IMR-90 (cell line): ENCODE measurements around the gene HECW1. TPM values are rescaled to one million over a fixed set of nuclear protein-coding genes. Genes with fewer than 3 reads are reported as not detected.
A peak's percentile ranks its signal among the peaks of the same experiment; 100 is the strongest.

Experiments
- ATAC-seq: fragments of 200-7000 bp; cut with Tn5 transposase; 2 replicates; pipeline ENCODE4 v1.9.1; 2020; ENCODE audit warnings: low read depth, mild to moderate bottlenecking, moderate library complexity
- BruUV-seq: library from RNA; stranded (reverse); fragments of 400-500 nt; replicated peaks from 2 replicates; lab custom pipeline; 2021; lab: Mats Ljungman, UMichigan
- CTCF ChIA-PET: fragments of 300-600 bp; formaldehyde crosslinking; extraction: SDS; loops from one replicate; lab custom pipeline; 2021; ENCODE audit warnings: antibody characterized with exemption; lab: Yijun Ruan, JAX
- POLR2A ChIA-PET: fragments of 300-600 bp; sonication (Branson Sonifier 250); formaldehyde crosslinking; loops from one replicate; lab custom pipeline; 2022; ENCODE audit warnings: antibody characterized with exemption; ENCODE audit not compliant: unreplicated experiment; lab: Charles Lee
- DNase-seq: peaks from one replicate; pipeline ENCODE4 v3.0.0; 2013
- H2AFZ ChIP-seq: replicated peaks from 2 replicates; pipeline ENCODE3; 2013; ENCODE audit warnings: low read length, mild to moderate bottlenecking; ENCODE audit not compliant: poor library complexity
- H2AK5ac ChIP-seq: 2 replicates; pipeline ENCODE4 v1.6.1; 2013; ENCODE audit warnings: low read depth, low read length, inconsistent platforms
- H2AK9ac ChIP-seq: replicated peaks from 2 replicates; pipeline ENCODE3; 2013; ENCODE audit warnings: mild to moderate bottlenecking, low read depth, low read length, moderate library complexity; ENCODE audit not compliant: poor library complexity
- H2BK120ac ChIP-seq: 2 replicates; pipeline ENCODE4 v1.6.1; 2013; ENCODE audit warnings: low read depth, low read length, inconsistent platforms
- H2BK15ac ChIP-seq: 3 replicates; pipeline ENCODE4 v1.6.1; 2013; ENCODE audit warnings: low read depth, low read length, inconsistent platforms
- H2BK20ac ChIP-seq: 2 replicates; pipeline ENCODE4 v1.6.1; 2013; ENCODE audit warnings: low read depth, mild to moderate bottlenecking, inconsistent platforms, low read length, moderate library complexity
- H2BK5ac ChIP-seq: 2 replicates; pipeline ENCODE4 v1.6.1; 2013; ENCODE audit warnings: mild to moderate bottlenecking, low read depth, low read length, inconsistent platforms; ENCODE audit not compliant: poor library complexity, severe bottlenecking
- H3K14ac ChIP-seq: replicated peaks from 2 replicates; pipeline ENCODE4 v1.6.1; 2013; ENCODE audit warnings: low read depth, low read length, inconsistent platforms
- H3K18ac ChIP-seq: 2 replicates; pipeline ENCODE4 v1.6.1; 2013; ENCODE audit warnings: low read depth, low read length, control low read depth
- H3K23ac ChIP-seq: 2 replicates; pipeline ENCODE4 v1.6.1; 2013; ENCODE audit warnings: low read depth, low read length, inconsistent platforms
- H3K27ac ChIP-seq: 2 replicates; pipeline ENCODE4 v1.5.1; 2013; ENCODE audit warnings: mild to moderate bottlenecking, control low read depth, low read length; ENCODE audit not compliant: insufficient read depth
- H3K27me3 ChIP-seq: 2 replicates; pipeline ENCODE4 v1.6.1; 2013; ENCODE audit warnings: low read length; ENCODE audit not compliant: control insufficient read depth, insufficient read depth
- H3K36me3 ChIP-seq: 2 replicates; pipeline ENCODE4 v1.6.1; 2013; ENCODE audit warnings: low read length, mixed read lengths; ENCODE audit not compliant: control insufficient read depth, insufficient read depth
- H3K4ac ChIP-seq: 2 replicates; pipeline ENCODE4 v1.6.1; 2013; ENCODE audit warnings: low read depth, low read length, inconsistent platforms
- H3K4me1 ChIP-seq: 2 replicates; pipeline ENCODE4 v1.6.1; 2013; ENCODE audit warnings: low read length, mixed read lengths; ENCODE audit not compliant: control insufficient read depth, insufficient read depth
- H3K4me2 ChIP-seq: 2 replicates; pipeline ENCODE4 v1.6.1; 2013; ENCODE audit warnings: low read depth, mild to moderate bottlenecking, control low read depth, low read length, moderate library complexity
- H3K4me3 ChIP-seq: 2 replicates; pipeline ENCODE4 v1.5.1; 2013; ENCODE audit warnings: low read depth, mild to moderate bottlenecking, control low read depth, low read length, moderate library complexity; ENCODE audit not compliant: insufficient read depth
- H3K56ac ChIP-seq: 2 replicates; pipeline ENCODE4 v1.6.1; 2013; ENCODE audit warnings: low read length, inconsistent platforms; ENCODE audit not compliant: insufficient read depth; ENCODE audit errors: extremely low read depth
- H3K79me1 ChIP-seq, 2 experiments: 2 replicates each; pipeline ENCODE4 v1.6.1; 2013; ENCODE audit warnings: low read length in 2 of 2, inconsistent platforms in 1 of 2, low read depth in 1 of 2
- H3K9ac ChIP-seq: 2 replicates; pipeline ENCODE4 v1.6.1; 2013; ENCODE audit warnings: low read depth, low read length, control low read depth
- H3K9me1 ChIP-seq: 2 replicates; pipeline ENCODE4 v1.6.1; 2013; ENCODE audit warnings: low read length, inconsistent platforms; ENCODE audit not compliant: insufficient read depth
- H3K9me3 ChIP-seq: 2 replicates; pipeline ENCODE4 v1.6.1; 2013; ENCODE audit warnings: low read length; ENCODE audit not compliant: control insufficient read depth, insufficient read depth
- H4K20me1 ChIP-seq: 2 replicates; pipeline ENCODE4 v1.6.1; 2013; ENCODE audit warnings: low read length, inconsistent platforms; ENCODE audit not compliant: insufficient read depth
- H4K5ac ChIP-seq: 2 replicates; pipeline ENCODE4 v1.6.1; 2013; ENCODE audit warnings: mild to moderate bottlenecking, low read depth, low read length, control low read depth
- H4K8ac ChIP-seq, 2 experiments: 2 replicates each; pipeline ENCODE4 v1.6.1; 2013; ENCODE audit warnings: low read depth in 2 of 2, low read length in 2 of 2, control low read depth in 1 of 2, inconsistent platforms in 1 of 2
- H4K91ac ChIP-seq: 2 replicates; pipeline ENCODE4 v1.6.1; 2013; ENCODE audit warnings: low read depth, low read length, inconsistent platforms; ENCODE audit not compliant: insufficient read depth
- MAFK ChIP-seq: IDR thresholded peaks from 2 replicates; pipeline ENCODE4 v1.6.1; 2012; ENCODE audit warnings: low read depth, low read length, improper control_type of control experiment
- RAD21 ChIP-seq: IDR thresholded peaks from 2 replicates; pipeline ENCODE4 v1.6.1; 2012; ENCODE audit warnings: low read length, improper control_type of control experiment
- SMC3 ChIP-seq: fragments of 150-350 bp; IDR thresholded peaks from 2 replicates; pipeline ENCODE4 v1.6.1; 2016; ENCODE audit warnings: low read depth, mild to moderate bottlenecking, antibody characterized with exemption, low read length, moderate library complexity
- WGBS, 2 experiments: methylation state at CpG; one replicate each; pipeline versions ENCODE4 v1.1.5 to v1.1.7; 2013; ENCODE audit warnings: missing lambda C conversion rate in 2 of 2; ENCODE audit not compliant: insufficient read length in 1 of 2; ENCODE audit errors: extremely low coverage in 2 of 2; 5-methylcytosine and 5-hydroxymethylcytosine counted together
- dilution Hi-C: fragments of 300-500 bp; cut with HindIII; formaldehyde crosslinking; loops from one replicate; pipeline ENCODE4 v1.14.3; 2018; ENCODE audit warnings: low sequenced_read_pairs; ENCODE audit not compliant: unreplicated experiment
- in situ Hi-C: fragments of 300-500 bp; cut with MboI; formaldehyde crosslinking; loops from 3 replicates; pipeline ENCODE4 v1.14.3; 2019; ENCODE audit warnings: low sequenced_read_pairs, inconsistent platforms, mixed read lengths
- intact Hi-C: fragments of 100-400 bp; cut with micrococcal nuclease; formaldehyde crosslinking; loops from 2 replicates; pipeline ENCODE4 v1.10.0; 2022
- polyA plus RNA-seq, 3 experiments: library from polyadenylated mRNA; depleted of rRNA; stranded (reverse); fragments of >200 nt; gene quantifications; 2 replicates each; pipeline ENCODE4 v1.2.3, GENCODE V29; 2012; ENCODE audit warnings: low replicate concordance in 1 of 3
- total RNA-seq: library from RNA; depleted of rRNA; stranded (reverse); fragments of >200 nt; gene quantifications from 2 replicates; pipeline ENCODE4 v1.2.3, GENCODE V29; 2012

Gene HECW1
- total and polyA plus RNA-seq, 2 of the 4 experiments (the other 2 are of a cell fraction), result 0.56 to 1.3 TPM

- in situ Hi-C loops, result no loop called here
- H4K8ac ChIP-seq, result no peak overlapping the region
- H3K79me1 ChIP-seq, result no peaks in the 10 kb centered on the region
- TF ChIP-seq RAD21, result no peak
- no peak for TF ChIP-seq SMC3
- 0 out of 2 replicates have a peak, but pooled peaks have one; percentile 30 for TF ChIP-seq MAFK
- no peak overlapping the region for H2AK9ac ChIP-seq
- H3K23ac ChIP-seq, result no peak overlapping the region
- H2BK20ac ChIP-seq, result no peak overlapping the region
- WGBS, 2 experiments, result no CpG with 5 or more reads among the region's 1 CpG
- intact Hi-C loops, result no loop called here
- no peak overlapping the region for H3K14ac ChIP-seq
- no peak overlapping the region for H2BK15ac ChIP-seq
- H3K27me3 ChIP-seq, result peaks cover 5% of the 10 kb centered on the region
- no peak overlapping the region for H2AK5ac ChIP-seq
- no peak overlapping the region for H3K27ac ChIP-seq
- no peaks in the 10 kb centered on the region for H4K20me1 ChIP-seq
- no peaks in the 10 kb centered on the region for H3K9me1 ChIP-seq
- H3K18ac ChIP-seq, result no peak overlapping the region
- no peak overlapping the region for H3K56ac ChIP-seq
- no peak overlapping the region for H2BK5ac ChIP-seq
- ChIA-PET POLR2A (no interaction called here), CTCF (no interaction called here)
- no peaks in the 10 kb centered on the region for H3K4me1 ChIP-seq
- no peak for ATAC-seq
- H2BK120ac ChIP-seq, result no peak overlapping the region
- DNase-seq, result no peak
- no peak overlapping the region for H4K91ac ChIP-seq
- H2AFZ ChIP-seq, result no peak overlapping the region
- H4K5ac ChIP-seq, result no peak overlapping the region
- H3K9me3 ChIP-seq, result no peaks in the 10 kb centered on the region
- H3K4ac ChIP-seq, result no peak overlapping the region
- no peak overlapping the region for H3K9ac ChIP-seq
- H3K4me3 ChIP-seq, result no peak overlapping the region
- dilution Hi-C loops, result no loop called here
- no TSS peak for BruUV-seq
- no peak overlapping the region for H3K4me2 ChIP-seq
- H3K36me3 ChIP-seq, result no peaks in the 10 kb centered on the region
Observed at GRCh38 chr7:43475983-43476382, 363.5 kb downstream of the HECW1 start.
